HL-60 (cell line): ENCODE data around the gene TMEM238L.

Experiments
- DNase-seq, 2 experiments: peaks; one replicate each; pipeline ENCODE4 v3.0.0-alpha.2; 2010 to 2020; ENCODE audit warnings: low read depth in 1 of 2, low spot score in 1 of 2
- H3K27ac ChIP-seq: fragments of 250-450 bp; sonication (Bioruptor Pico); replicated peaks from 2 replicates; pipeline ENCODE4 v1.5.1; 2020; ENCODE audit warnings: mild to moderate bottlenecking, moderate library complexity
- H3K27me3 ChIP-seq: fragments of 250-450 bp; sonication (Bioruptor Pico); 2 replicates; pipeline ENCODE4 v1.5.1; 2021; ENCODE audit warnings: mild to moderate bottlenecking, moderate library complexity; ENCODE audit not compliant: insufficient read depth, poor library complexity, severe bottlenecking
- H3K4me3 ChIP-seq: replicated peaks from 2 replicates; pipeline ENCODE4 v1.5.1; 2011; ENCODE audit warnings: mild to moderate bottlenecking, control low read depth, low read length; ENCODE audit not compliant: insufficient read depth
- CTCF ChIP-seq: IDR thresholded peaks from one replicate; pipeline ENCODE4 v1.5.1; 2011; ENCODE audit warnings: low read length, control low read depth, inconsistent platforms; ENCODE audit not compliant: insufficient read depth
- GABPA ChIP-seq: IDR thresholded peaks from 2 replicates; pipeline ENCODE4 v1.6.1; 2012; ENCODE audit warnings: low read depth
- POLR2AphosphoS5 ChIP-seq: IDR thresholded peaks from 2 replicates; pipeline ENCODE4 v1.6.1; 2012; ENCODE audit warnings: low read depth
- REST ChIP-seq: IDR thresholded peaks from 2 replicates; pipeline ENCODE4 v1.6.1; 2012; ENCODE audit warnings: low read depth; ENCODE audit not compliant: insufficient replicate concordance
- SPI1 ChIP-seq: IDR thresholded peaks from 2 replicates; pipeline ENCODE4 v1.6.1; 2012; ENCODE audit warnings: low read depth, mild to moderate bottlenecking, borderline replicate concordance

TMEM238L gene

GRCh38 chr17:10779609-10780008, 24.3 kb downstream of the TMEM238L start:
- TF ChIP-seq SPI1 = no peak
- TF ChIP-seq REST = no peak
- TF ChIP-seq GABPA = no peak
- no peak for TF ChIP-seq POLR2AphosphoS5
- no peak for TF ChIP-seq CTCF
- no peak overlapping the region for H3K4me3 ChIP-seq
- no peak overlapping the region for H3K27ac ChIP-seq
- no peaks in the 10 kb centered on the region for H3K27me3 ChIP-seq
- no peak for DNase-seq

- Histone ChIP-seq H3K4me3 (no peak overlapping the region), H3K27ac (no peak overlapping the region), H3K27me3 (no peaks in the 10 kb centered on the region)
- DNase-seq = no peak
- TF ChIP-seq SPI1 = no peak
- no peak for TF ChIP-seq GABPA
- no peak for TF ChIP-seq REST
- TF ChIP-seq CTCF = no peak
- no peak for TF ChIP-seq POLR2AphosphoS5
These were observed 26.0 kb downstream of the TMEM238L start for GRCh38 chr17:10777890-10778289.

GRCh38 chr17:10777131-10777807, 26.6 kb downstream of the TMEM238L start:
- DNase-seq = no peak
- Histone ChIP-seq H3K27me3 (no peaks in the 10 kb centered on the region), H3K4me3 (no peak overlapping the region), H3K27ac (no peak overlapping the region)
- no peak for TF ChIP-seq REST
- TF ChIP-seq SPI1 = no peak
- no peak for TF ChIP-seq POLR2AphosphoS5
